Testis (tissue), 5 donors: ENCODE results near the gene HOXD1. TPM values are rescaled to one million over a fixed set of nuclear protein-coding genes. Genes with fewer than 3 reads are reported as not detected.

Source experiments
- DNase-seq: peaks from one replicate; pipeline ENCODE4 v3.0.0-alpha.2; 2019
- H3K27ac ChIP-seq, 2 donors: fragments of 200-600 bp; sonication (generic); one replicate each; pipeline ENCODE4 v1.5.1; 2019
- H3K27me3 ChIP-seq: fragments of 200-600 bp; sonication (generic); one replicate; pipeline ENCODE4 v1.5.1; 2019
- H3K36me3 ChIP-seq: fragments of 200-600 bp; sonication (generic); one replicate; pipeline ENCODE4 v1.5.1; 2017; ENCODE audit warnings: low read depth; ENCODE audit errors: missing control alignments
- H3K4me1 ChIP-seq: fragments of 200-600 bp; sonication (generic); one replicate; pipeline ENCODE4 v1.5.1; 2019
- H3K4me3 ChIP-seq, 2 donors: fragments of 200-600 bp; sonication (generic); one replicate each; pipeline ENCODE4 v1.5.1; 2017 to 2019
- H3K9me3 ChIP-seq: fragments of 200-600 bp; sonication (generic); one replicate; pipeline ENCODE4 v1.5.1; 2017
- CTCF ChIP-seq, 3 experiments: fragments of 450-650 bp in 2 of 3; fragments of 200-600 bp in 1 of 3; sonication (generic) in 1 of 3; IDR thresholded peaks; one replicate each; pipeline ENCODE4 v1.5.1; 2016 to 2019; ENCODE audit warnings: antibody characterized with exemption in 3 of 3, mild to moderate bottlenecking in 2 of 3, moderate library complexity in 1 of 3
- POLR2A ChIP-seq: fragments of 450-650 bp; IDR thresholded peaks from one replicate; pipeline ENCODE4 v1.6.1; 2017; ENCODE audit warnings: antibody characterized with exemption, mild to moderate bottlenecking, moderate library complexity
- WGBS, 2 donors: methylation state at CpG; one replicate each; pipeline ENCODE4 v1.1.5; 2018; 5-methylcytosine and 5-hydroxymethylcytosine counted together
- intact Hi-C: fragments of 100-400 bp; cut with DNase I; formaldehyde crosslinking; loops from one replicate; pipeline ENCODE4 v1.15.1; 2023; ENCODE audit warnings: low total_unique reads
- long read RNA-seq, 2 donors: transcript quantifications; one replicate each; lab custom pipeline, GENCODE V29; 2026
- polyA plus RNA-seq: library from polyadenylated mRNA; stranded (reverse); fragments of 350-450 nt; fragmentation: Illumina TruSeq; extraction: RNeasy Lipid Tissue Mini Kit (QIAGEN cat#74804); gene quantifications from one replicate; pipeline ENCODE4 v1.2.3, GENCODE V29; 2014; ENCODE audit warnings: low read depth, low replicate concordance; ENCODE audit not compliant: insufficient read depth
- total RNA-seq, 2 donors: library from RNA; depleted of rRNA; stranded (reverse); fragments of >200 nt; gene quantifications; one replicate each; pipeline ENCODE4 v1.2.3, GENCODE V29; 2016

HOXD1 gene
- total RNA-seq (1 to 10 TPM; 5.5 to 7.6 TPM), polyA plus RNA-seq (1.8 TPM)
- long read RNA-seq, donor 1, result 0 reads
- long read RNA-seq, donor 2, partial matches to known transcripts, result 0 of 3 reads
- long read RNA-seq, donor 2, other reads (novel, unspliced or antisense), result 0 of 3 reads

GRCh38 chr2:176187899-176188773 lies at the start of gene HOXD1:
Gene HOXD1, plus strand, starts transcription at chr2:176188668. Its CDS starts 134 bp downstream, at chr2:176188802.
- Histone ChIP-seq H3K4me1 (no peaks in the 10 kb centered on the region), H3K4me3 (peak within 1 kb of the TSS; percentile 65 to 66), H3K27ac (peak within 1 kb of the TSS; percentile 41 to 65), H3K36me3 (no peaks in the 10 kb centered on the region), H3K9me3 (no peaks in the 10 kb centered on the region), H3K27me3 (no peaks in the 10 kb centered on the region)
- DNase-seq, result peak; percentile 67
- intact Hi-C loops, result no loop called here
- WGBS, 2 donors, result 0 to 1% methylated on average over 40 to 65 of the region's 68 CpGs
- TF ChIP-seq POLR2A (no peak), CTCF (IDR thresholded peaks at IDR 0.05) (no peak)

- DNase-seq, result no peak
- 10% methylated on average over 28 of the region's 28 CpGs for WGBS, 2 donors
- no peaks in the 10 kb centered on the region for H3K27me3 ChIP-seq
Measured at GRCh38 chr2:176138923-176139660, 49.4 kb upstream of the HOXD1 start.

GRCh38 chr2:176139661-176140512 lies 48.6 kb upstream of the HOXD1 start:
- Histone ChIP-seq H3K4me3 (peak overlapping the region; percentile 87 to 89), H3K4me1 (peaks cover 8% of the 10 kb centered on the region), H3K9me3 (no peaks in the 10 kb centered on the region), H3K27me3 (no peaks in the 10 kb centered on the region), H3K36me3 (no peaks in the 10 kb centered on the region), H3K27ac (peak overlapping the region; percentile 79 to 99)
- peak; percentile 68 for DNase-seq
- 2 to 6% methylated on average over 22 to 41 of the region's 41 CpGs for WGBS, 2 donors
- intact Hi-C loops, result loop anchor here (1.0 to 10.0 kb wide), 2 partner anchors 315 to 414 kb away; no protein-coding TSS in a partner anchor
- TF ChIP-seq POLR2A (no peak), CTCF (IDR thresholded peaks at IDR 0.05) (no peak)

More at GRCh38 chr2:176138923-176139660, 49.4 kb upstream of the HOXD1 start:
- H3K4me3 ChIP-seq, result peak overlapping the region; percentile 87 to 89
- TF ChIP-seq CTCF (IDR thresholded peaks at IDR 0.05) (no peak), POLR2A (no peak)
- no peaks in the 10 kb centered on the region for H3K9me3 ChIP-seq
- H3K4me1 ChIP-seq, result peaks cover 13% of the 10 kb centered on the region
- intact Hi-C loops, result no loop called here
- peak overlapping the region; percentile 79 to 99 for H3K27ac ChIP-seq
- H3K36me3 ChIP-seq, result no peaks in the 10 kb centered on the region
